Lung microvascular endothelial cell (primary cell): Measurements from ENCODE around the gene GRB10. TPM values are rescaled to one million over a fixed set of nuclear protein-coding genes. Genes with fewer than 3 reads are reported as not detected.
A peak's percentile ranks its signal among the peaks of the same experiment; 100 is the strongest.

Experiments used
- DNase-seq, 2 donors: peaks; one replicate each; pipeline versions ENCODE4 v3.0.0 to v3.0.0-alpha.2; 2010; ENCODE audit warnings: low read depth in 2 of 2
- total RNA-seq: library from RNA; depleted of rRNA; stranded (reverse); fragments of >200 nt; gene quantifications from 2 replicates; pipeline ENCODE4 v1.2.1, GENCODE V29; 2014

GRB10 gene
- total RNA-seq, 1 donor from 2014 or later = 59.9 TPM

DNA sequence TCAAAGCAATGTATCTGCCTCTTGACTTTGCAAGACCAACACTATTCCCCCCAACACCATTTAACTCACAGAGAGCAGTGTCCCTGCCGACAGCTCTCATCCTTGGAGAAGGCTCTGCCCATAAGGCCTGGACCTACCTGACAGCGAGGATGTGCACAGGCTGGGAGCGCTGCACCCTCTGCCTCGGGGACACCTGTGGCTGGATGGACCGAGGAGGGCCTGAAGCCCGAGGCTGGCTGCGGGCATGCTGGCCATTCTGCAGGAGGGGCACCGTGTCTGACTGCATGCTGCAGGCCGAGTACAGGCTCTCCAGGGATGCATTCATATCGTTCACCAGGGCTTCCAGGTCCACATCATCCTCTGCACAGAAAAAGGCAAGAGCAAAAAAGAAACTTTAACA, 108.4 kb downstream of the GRB10 start:
- no peak for DNase-seq

DNA sequence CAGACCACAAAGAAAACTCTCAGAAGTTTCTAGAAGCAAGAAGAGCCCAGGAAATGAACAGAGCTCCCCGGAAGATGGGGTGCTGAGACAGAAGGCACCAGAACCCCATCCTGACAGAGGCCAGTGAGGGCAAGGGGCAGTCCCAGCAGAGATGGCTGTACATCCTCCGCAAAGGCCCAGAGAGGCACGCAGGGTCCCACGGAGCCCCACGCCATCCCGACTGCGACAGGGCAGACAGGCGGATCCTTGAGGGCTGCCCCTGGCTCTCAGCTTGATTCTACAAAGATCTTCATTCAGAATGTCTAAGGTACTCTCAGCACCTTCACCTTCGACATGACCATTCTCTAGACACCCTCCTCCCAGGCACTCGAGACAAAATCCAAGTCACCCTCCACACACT, 109.6 kb downstream of the GRB10 start:
- no peak for DNase-seq

DNA sequence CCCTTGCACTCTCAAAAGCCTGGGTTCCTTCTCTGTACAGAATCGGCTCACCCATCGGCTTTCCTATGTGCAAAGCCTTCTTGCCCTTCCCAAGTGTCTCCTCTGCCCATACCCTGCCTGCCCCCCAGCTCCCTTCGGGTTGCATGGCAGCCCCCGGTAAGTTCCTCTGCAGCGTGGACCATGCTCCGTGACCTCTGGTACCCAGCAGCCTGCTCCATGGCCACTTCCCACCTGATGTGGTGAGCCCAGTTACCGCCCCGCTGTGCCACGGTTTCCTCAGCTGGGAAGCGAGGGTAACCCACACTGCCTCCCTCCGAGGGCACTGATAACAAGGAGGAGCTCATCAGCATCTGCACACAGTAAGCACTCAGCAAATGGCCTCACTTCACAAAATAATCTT, 110.7 kb downstream of the GRB10 start:
- DNase-seq = no peak

DNA sequence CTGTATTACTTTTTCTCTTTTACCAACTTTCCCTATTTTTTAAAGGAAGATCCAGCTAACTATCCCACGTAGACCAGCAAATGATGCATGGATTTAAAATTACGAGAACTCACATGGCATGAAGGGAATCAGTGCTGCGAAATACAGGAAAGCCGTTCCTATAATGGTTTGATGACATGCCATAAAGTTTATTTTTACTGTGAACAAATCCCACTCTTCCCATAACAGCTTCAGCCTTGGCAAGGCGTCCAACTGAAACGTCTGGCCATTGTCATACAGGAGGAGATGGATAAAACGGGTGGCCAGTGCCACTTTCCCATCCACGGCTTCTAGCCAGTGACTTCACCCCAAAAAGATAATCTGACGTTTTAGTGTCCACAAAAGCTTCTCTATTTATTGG, 111.3 kb downstream of the GRB10 start:
- DNase-seq = no peak

DNA sequence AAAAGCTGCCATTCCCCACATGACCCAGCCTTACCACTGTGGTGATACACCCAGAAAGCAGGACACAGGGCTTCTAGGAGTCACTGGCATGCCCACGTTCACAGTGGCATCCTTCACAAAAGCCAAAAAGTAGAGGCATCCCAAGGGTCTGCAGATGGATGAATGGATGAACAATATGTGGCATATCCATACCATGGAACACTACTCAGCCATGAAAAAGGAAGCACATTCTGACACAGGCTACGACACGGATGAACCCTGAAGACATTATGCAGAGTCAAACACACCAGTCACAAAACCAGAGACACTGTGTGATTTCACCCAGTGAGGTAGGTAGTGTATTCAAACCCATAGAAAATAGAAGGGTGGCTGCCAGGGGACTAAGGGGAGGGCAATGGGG, 112.8 kb downstream of the GRB10 start:
- DNase-seq = no peak

DNA sequence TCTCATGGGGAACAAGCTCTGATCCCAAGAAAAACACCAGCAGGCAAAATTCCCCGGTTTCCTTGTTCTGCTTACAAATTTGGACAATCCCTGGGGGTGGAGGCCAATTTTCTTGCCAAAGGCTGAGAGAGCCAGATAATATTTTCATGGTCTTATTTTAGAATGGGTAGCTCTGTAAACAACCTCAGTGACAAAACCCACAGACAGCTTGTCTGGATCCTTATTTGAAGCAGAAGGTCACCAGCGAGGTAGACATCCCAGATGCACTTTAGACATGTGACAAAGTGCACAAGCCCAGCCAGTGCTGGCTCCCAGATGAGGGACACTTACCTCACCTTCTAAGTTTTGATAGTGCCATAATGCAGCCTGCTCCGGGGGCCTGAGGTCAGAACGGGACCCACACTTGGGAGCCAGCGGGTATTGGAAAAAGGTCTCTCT, 114.9 kb downstream of the GRB10 start:
- peak in 1 of 2 donors; percentile 41 for DNase-seq

DNA sequence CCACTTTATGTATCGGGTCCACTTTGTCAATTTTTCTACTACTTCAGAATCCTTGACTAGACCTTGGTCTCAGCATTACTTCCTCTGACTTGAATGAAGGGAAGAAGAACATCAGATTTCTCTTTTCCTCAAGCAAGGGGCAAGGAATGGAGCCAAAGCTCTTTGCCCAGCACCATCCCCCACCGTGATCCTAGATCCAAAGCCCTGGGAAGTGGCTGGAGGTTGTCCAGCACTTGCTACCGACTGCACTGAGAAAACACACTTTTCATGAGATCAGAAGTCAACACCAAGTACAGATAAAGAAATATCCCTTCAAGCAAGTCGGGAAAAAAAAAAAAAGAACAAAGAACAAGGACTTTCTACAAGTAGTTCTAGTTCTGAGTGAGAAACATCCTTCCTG, 115.4 kb downstream of the GRB10 start:
- DNase-seq = peak in 1 of 2 donors; percentile 49

DNA sequence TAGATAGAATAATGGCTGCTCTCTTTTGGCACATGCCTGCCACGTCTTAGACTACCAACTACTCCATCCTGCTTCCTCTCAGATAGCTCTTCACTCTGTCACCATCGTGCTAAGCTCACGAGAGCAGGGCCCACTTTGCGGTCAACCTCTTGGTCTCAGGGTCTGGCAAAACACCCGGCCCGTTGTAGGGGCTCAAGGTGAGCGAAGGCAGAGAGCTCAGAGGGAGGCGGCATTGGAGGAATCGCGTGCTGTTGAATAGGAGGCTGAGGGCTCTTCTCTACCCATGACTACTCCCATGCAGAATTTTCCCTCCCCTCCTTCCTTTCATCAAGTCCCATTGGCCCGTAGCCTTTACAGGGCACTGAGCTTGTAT, 116.6 kb downstream of the GRB10 start:
- DNase-seq = no peak

DNA sequence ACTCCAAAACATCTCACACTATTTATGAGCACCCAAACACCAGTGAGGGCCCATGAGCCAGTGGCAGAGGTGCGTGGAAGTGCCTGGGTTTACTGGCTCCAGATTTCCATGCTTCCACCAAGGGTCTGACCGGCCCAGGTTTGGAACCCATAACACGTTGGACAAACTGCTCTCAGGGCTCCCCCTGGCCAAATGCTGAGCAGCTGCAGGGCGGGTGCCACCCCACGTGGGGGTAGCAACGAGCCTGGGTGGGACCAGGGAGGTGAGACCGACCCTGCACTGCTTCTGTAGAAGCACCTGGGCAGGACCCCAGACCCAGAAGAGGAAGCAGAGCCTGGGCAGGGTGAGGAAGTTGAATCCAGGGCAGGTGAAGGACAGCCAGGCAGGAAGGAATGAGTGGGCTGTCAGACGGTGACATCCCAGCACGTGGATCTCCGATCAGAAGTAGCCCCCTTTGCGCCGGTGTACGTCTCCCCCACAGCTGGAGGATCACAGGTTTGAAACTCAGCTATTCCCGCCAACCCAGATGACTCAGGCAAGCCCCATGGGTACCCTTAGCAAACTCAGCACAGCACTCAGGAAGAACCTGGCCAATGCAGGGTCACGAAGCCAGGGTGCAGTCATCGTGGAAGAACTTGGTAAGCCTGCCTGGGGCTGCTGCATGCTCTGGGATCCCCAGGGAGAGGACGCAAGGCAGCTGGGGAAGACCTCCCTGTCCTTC, 117.1 kb downstream of the GRB10 start:
- DNase-seq = no peak

DNA sequence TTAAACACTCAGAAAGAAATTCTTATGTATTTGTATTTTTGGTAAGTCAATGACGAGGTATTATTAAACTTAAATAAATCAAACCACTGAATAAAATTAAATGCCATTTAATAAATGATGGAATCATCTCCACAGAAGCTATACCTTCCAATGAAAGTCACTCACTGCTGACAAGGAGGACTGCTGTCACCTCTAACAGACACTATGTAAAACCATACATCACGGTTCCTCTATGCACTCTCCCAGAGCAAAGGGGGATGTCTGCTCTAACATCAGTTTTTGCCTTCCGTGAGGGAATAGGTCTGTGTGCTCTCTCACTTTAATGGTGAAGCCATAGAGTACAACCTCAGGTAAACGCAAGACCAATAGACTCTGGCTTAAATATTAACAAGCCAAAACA, 117.8 kb downstream of the GRB10 start:
- DNase-seq = no peak

DNA sequence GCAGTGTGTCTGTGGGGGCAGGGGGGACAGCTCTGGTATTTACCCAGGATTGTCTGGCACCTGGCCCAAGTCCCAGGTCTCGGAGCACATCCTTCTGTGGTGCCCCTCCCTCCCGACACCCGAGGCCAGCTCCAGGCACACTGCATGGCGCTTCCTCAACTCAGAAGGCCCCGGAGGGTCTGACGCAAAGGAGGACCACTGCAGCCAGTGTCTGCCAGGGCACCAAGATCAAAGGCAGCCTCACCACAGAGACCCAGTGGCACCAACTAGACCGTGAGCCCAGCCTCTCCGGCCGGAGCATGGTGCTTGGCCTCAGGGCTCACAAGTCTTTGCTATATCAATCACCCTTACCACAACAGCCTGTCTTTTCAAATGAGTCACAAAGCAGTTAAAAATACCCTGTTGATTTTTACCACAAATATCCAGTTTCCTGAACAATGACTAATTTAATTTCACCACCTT, 118.2 kb downstream of the GRB10 start:
- DNase-seq = peak; percentile 31 to 84

DNA sequence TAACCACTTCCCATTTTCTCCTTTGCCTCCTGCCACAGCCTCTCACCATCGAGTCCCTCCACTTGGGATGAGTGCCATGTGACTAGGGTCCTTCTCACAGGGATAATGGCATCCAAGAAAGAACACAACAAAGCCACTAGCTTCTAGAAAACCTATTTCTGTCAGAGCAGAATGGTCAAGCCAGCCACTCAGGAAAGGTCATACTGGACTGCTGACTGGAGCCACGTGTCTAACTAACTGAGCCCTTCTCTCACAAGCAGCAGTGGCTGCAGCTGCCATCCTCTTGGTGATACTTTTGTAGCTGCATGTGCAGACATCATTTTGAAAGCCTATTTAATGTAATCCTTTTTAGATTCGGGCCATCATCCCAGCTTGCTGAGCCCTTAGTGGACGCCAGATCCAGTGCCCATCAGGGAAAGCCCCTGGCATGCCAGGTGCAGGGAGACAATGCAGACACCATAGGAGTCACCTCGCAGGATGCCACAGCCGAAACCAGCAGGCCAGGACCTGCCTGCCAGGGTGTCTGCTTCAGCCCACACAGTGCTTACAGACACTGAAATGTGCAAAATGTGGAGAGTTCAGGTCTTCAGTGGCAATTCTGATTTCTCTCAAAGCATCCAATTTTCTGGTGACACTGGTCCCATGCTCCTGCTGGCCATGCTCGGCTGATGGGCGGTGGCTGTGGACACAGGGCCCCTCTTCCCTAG, 119.1 kb downstream of the GRB10 start:
- no peak for DNase-seq

DNA sequence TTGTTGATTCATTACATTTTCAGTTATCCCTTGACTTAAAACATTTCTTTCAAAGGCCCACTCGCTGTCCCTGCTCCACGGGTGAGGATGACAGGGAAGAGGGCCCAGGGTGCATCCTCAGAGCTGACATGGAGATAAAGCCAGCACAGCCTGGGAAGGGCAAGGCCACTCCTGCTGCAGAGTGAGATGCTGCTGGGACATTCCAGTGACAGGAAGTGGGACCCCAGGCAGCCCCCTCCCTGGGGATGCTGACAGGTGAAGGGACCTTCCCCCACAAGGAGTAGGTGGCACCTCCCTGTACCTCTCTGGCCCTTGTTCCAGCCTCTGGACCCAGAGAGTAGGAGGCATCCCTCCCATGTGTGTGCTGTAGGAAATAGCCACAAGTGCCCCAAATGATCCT, 119.7 kb downstream of the GRB10 start:
- no peak for DNase-seq

DNA sequence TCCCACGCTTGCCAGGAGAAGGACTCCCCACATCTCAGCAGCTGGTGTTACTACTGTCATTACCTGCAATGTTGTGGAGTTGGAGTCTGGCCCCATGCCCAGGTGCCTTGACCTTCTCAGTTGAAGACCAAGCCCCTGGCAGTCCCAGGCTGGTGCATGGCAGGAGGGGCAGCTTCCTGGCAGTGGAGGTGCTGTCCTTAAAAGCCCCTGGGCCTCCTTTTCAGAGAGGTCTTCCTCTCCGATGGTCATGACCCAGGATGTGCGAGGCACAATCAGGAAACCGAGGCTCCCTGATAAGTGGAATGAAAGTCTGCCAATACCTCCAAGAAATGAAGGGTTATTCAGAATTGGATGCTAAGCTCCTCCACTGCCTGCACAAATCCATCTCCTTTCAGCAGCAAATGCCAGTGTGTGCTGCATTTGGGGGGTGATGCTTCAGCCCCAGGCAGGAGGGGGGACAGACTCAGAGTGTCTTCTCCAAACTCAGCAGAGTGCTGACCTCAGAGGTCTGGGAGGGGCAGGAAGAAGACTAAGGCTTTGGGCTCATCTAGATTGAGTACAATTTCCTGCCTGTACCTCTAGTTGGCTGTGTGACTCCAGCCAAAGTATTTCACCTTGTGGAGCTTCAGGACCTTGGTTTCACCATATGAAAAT, 120.5 kb downstream of the GRB10 start:
- DNase-seq = no peak

DNA sequence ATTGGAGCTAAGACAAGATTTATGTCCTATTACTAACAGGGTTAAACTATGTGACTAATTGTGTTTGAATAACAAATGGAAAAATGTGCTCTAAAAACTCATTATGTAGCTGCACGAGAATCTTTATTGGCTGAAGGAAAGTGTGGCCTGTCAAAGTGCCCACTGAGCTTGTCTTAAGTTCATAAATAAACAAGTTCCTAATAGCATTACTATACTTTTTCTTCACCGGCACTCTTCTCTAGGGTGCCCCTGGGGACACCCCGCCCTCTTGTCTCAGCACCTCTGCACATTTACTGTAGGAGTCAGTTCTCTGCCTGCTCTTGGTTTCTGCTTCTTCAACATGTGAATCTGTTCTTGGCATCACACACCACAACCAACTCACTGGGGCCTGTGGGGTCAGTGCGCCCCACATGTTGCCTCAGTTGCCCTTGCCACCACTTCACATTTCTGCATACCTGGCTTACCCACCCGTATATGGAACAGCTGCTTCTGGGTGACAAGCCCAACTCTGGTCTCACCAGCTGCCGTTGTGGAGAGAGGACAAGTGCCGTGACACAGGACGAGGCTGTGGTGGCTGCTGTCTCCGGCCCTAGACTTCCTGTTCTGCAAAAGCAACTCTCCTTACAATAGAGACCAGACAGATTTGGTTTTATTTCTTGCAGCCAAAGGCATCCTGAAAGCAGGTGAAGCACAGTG, 121.2 kb downstream of the GRB10 start:
- no peak for DNase-seq

DNA sequence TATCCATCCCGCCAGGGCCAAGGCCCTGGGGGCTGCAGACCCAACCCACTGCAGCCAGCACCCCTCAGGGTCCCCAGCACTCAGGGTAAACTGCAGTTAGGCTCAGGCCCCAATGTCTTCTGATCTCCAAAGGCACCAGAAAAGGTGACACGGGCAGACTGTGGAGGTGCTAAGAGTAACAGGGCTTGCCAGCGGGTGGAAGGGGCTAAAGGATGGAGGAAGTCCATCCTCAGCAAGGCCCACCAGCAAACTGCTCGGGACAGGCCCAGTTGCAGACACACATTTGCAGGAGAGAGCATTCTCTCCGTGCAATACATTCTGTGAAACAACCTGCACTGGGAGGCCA, 121.9 kb downstream of the GRB10 start:
- DNase-seq = no peak

DNA sequence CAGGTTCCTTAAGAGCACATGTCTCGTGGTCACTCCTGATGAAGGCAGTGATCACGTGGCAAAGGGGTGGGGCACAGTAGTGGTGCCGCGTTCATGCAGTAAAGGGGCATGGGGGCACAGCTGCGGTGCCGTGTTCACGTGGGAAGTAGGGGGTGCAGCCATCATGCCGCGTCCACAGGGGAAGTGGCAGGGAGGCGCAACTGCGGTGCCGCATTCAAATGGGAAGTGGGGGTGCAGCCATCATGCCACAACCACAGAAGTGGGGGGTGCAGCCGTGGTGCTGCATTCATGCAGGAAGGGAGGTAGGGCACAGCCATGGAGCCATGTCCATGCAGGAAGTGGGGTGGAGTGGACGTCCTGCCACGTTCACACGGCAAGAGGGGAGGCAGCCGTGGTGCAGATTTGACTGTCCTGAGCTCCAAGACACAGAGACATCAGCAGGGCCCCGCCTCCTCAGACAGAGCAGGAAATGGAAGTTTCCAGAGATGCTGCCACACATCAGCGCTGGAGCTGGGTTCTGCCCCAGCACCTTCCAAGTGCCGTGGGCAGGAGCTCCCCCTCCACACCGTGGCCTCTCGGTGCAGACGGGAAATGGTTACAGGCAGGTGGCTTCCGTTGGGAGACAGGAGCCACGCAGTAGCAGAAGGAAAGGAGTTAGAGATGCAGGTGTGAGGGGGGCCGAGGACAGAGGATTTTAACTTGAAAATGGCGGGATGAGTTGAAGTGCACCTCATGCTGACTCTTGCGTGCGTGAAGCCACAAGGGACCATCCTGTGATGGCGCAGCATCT, 122.5 kb downstream of the GRB10 start:
- DNase-seq = no peak

DNA sequence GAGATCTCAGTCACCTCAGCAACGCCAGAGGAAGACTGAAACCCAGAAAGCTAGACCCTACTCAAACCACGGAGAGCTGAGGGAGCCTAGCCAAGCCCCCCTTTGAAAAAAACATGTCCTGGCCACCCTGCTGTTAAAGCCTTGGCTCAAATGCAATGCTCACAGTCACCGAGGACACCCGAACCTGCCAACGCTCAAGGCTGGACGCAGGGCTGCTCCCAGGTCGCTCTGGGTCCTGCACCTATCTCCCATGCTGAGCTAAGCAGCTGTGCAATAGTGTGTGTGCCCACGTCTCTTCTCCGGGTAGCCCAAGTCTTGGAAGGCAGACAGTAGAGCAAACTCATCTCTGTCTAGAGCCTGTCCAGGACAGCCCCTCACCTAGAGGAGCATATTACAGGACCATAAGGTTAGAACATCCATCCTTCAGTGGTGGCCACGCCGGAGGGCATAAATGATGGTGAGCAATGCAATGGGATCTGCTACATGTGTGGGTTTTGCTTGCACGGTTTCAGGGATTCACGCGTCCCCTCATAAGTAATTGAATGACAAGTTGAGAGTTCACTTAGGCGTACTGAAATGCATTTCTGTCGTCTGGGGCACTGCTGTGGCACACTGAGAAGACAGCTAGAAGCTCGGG, 123.2 kb downstream of the GRB10 start:
- DNase-seq = no peak

DNA sequence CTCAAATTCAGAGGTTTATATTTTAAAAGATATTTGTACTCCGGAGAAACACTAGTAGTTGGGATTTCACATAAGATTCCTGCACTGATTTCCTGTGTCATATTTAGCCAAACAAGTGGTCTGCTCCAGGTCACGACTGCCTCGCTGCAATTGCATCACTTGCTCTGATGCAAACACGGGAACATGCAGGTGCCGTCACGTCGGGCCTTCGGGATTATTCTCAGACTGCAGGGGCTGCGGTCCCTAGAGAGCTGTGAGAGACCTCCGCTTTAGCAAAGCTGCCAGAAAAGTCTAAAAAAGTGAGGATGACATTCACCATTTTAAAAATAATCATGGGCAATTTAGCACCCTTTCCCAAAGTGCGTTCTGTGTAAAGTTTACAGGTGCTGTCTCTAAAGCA, 124.0 kb downstream of the GRB10 start:
- no peak for DNase-seq

DNA sequence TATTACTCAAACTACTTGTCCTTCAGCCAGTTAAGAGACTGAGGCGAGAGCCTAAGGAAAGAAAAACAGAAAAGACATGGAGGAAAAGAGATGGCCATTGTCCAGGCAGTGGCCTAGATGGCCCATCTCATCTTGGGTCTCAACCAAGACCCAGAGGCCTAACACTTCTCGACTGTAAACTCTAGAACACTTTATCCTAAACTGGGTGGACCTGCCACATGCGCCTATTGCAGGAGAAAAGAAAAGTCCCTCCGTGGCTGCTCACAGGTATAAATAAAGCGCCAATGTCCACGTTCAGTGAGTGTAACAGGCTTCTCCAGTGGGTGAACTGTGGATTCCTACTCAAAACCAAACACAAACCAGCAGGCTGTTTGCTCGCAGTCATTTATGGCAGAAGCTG, 124.8 kb downstream of the GRB10 start:
- no peak for DNase-seq

DNA sequence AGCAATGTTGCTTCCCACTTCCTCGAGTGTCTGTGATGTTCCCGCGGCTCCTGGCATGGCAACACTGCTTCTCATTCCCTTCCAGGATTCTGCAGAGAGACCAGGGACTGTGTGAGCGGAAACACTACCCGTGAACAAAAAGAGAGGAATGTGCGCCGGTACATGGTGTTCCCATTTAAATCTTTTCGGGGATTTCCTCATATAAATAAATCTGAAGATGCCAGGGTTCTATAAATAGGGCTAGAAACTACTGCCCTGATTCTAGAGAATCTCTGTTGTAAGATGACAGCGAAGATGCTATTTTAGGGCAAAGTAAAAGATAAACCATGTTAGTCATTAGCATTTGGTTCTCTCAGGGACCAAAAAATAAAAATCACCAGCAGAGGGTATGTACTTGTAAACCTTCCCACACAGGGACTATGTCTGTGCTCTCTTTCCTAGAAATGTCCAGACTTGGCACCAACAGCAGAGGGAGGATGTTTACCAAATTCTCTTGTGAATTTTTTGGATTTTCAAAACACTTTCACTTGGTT, 125.3 kb downstream of the GRB10 start:
- DNase-seq = peak; percentile 62 to 68
